H9 (cell line): Measurements from ENCODE around the gene PQBP1. TPM values are rescaled to one million over a fixed set of nuclear protein-coding genes. Genes with fewer than 3 reads are reported as not detected.
A peak's percentile ranks its signal among the peaks of the same experiment; 100 is the strongest.

Experiments used
- DNase-seq: peaks from one replicate; pipeline ENCODE4 v3.0.0-alpha.2; 2017
- H2AFZ ChIP-seq: one replicate; pipeline ENCODE4 v1.6.1; 2013; ENCODE audit warnings: mild to moderate bottlenecking, low read length, control low read depth, moderate library complexity
- H2AK5ac ChIP-seq: 2 replicates; pipeline ENCODE4 v1.6.1; 2013; ENCODE audit warnings: low read length, control low read depth, mixed read lengths; ENCODE audit not compliant: insufficient read length
- H2BK120ac ChIP-seq: one replicate; pipeline ENCODE4 v1.6.1; 2013; ENCODE audit warnings: low read depth, mild to moderate bottlenecking, low read length, control low read depth, inconsistent platforms; ENCODE audit not compliant: poor library complexity, severe bottlenecking
- H2BK12ac ChIP-seq: 2 replicates; pipeline ENCODE4 v1.6.1; 2013; ENCODE audit warnings: low read length, control low read depth, mixed read lengths, low read depth; ENCODE audit not compliant: insufficient read length
- H2BK15ac ChIP-seq: 2 replicates; pipeline ENCODE4 v1.6.1; 2013; ENCODE audit warnings: low read depth, low read length, control low read depth
- H2BK20ac ChIP-seq: one replicate; pipeline ENCODE4 v1.6.1; 2013; ENCODE audit warnings: low read depth, mild to moderate bottlenecking, low read length, control low read depth, inconsistent platforms; ENCODE audit not compliant: poor library complexity, severe bottlenecking
- H2BK5ac ChIP-seq: 2 replicates; pipeline ENCODE4 v1.6.1; 2013; ENCODE audit warnings: low read length, control low read depth, mixed read lengths; ENCODE audit not compliant: insufficient read length
- H3K14ac ChIP-seq: 2 replicates; pipeline ENCODE4 v1.6.1; 2013; ENCODE audit warnings: low read length, control low read depth; ENCODE audit not compliant: insufficient read depth
- H3K18ac ChIP-seq: 2 replicates; pipeline ENCODE4 v1.6.1; 2013; ENCODE audit warnings: low read depth, mild to moderate bottlenecking, mixed read lengths, low read length, control low read depth; ENCODE audit not compliant: insufficient read length
- H3K23ac ChIP-seq: 2 replicates; pipeline ENCODE4 v1.6.1; 2013; ENCODE audit warnings: low read length, control low read depth, mixed read lengths, low read depth; ENCODE audit not compliant: insufficient read length
- H3K23me2 ChIP-seq: 2 replicates; pipeline ENCODE4 v1.6.1; 2013; ENCODE audit warnings: low read depth, mild to moderate bottlenecking, mixed read lengths, low read length, control low read depth; ENCODE audit not compliant: insufficient read length, poor library complexity, severe bottlenecking
- H3K27ac ChIP-seq: 2 replicates; pipeline ENCODE4 v1.5.1; 2013; ENCODE audit warnings: low read length, control low read depth, mixed read lengths, low read depth; ENCODE audit not compliant: insufficient read length
- H3K27me3 ChIP-seq: 2 replicates; pipeline ENCODE4 v1.6.1; 2013; ENCODE audit warnings: low read length, control low read depth, inconsistent platforms; ENCODE audit not compliant: insufficient read depth
- H3K4ac ChIP-seq: 2 replicates; pipeline ENCODE4 v1.6.1; 2013; ENCODE audit warnings: low read depth, mild to moderate bottlenecking, control low read depth, inconsistent platforms, low read length, moderate library complexity
- H3K4me1 ChIP-seq: 2 replicates; pipeline ENCODE4 v1.6.1; 2013; ENCODE audit warnings: low read length, control low read depth, inconsistent platforms; ENCODE audit not compliant: insufficient read depth
- H3K4me2 ChIP-seq: 2 replicates; pipeline ENCODE4 v1.6.1; 2013; ENCODE audit warnings: low read length, control low read depth, mixed read lengths; ENCODE audit not compliant: insufficient read length, insufficient read depth
- H3K56ac ChIP-seq: 2 replicates; pipeline ENCODE4 v1.6.1; 2013; ENCODE audit warnings: low read depth, mild to moderate bottlenecking, mixed read lengths, low read length, control low read depth; ENCODE audit not compliant: insufficient read length
- H3K79me1 ChIP-seq: 2 replicates; pipeline ENCODE4 v1.6.1; 2013; ENCODE audit warnings: low read depth, mild to moderate bottlenecking, moderate library complexity, low read length, control low read depth, inconsistent platforms; ENCODE audit not compliant: insufficient read depth, poor library complexity, severe bottlenecking
- H3K79me2 ChIP-seq: 2 replicates; pipeline ENCODE4 v1.6.1; 2013; ENCODE audit warnings: low read length, control low read depth, inconsistent platforms; ENCODE audit not compliant: insufficient read depth
- H3K9ac ChIP-seq: 2 replicates; pipeline ENCODE4 v1.6.1; 2013; ENCODE audit warnings: low read length, control low read depth, mixed read lengths; ENCODE audit not compliant: insufficient read length; ENCODE audit errors: extremely low read depth
- H3K9me3 ChIP-seq: one replicate; pipeline ENCODE4 v1.6.1; 2013; ENCODE audit warnings: low read depth, low read length, inconsistent platforms; ENCODE audit not compliant: control insufficient read depth
- H3T11ph ChIP-seq: one replicate; pipeline ENCODE4 v1.6.1; 2013; ENCODE audit warnings: mild to moderate bottlenecking, low read length, control low read depth, inconsistent platforms
- H4K20me1 ChIP-seq: one replicate; pipeline ENCODE4 v1.6.1; 2013; ENCODE audit not compliant: control insufficient read depth, insufficient read length, insufficient read depth
- H4K5ac ChIP-seq: 2 replicates; pipeline ENCODE4 v1.6.1; 2013; ENCODE audit warnings: low read depth, mild to moderate bottlenecking, mixed read lengths, low read length, control low read depth; ENCODE audit not compliant: insufficient read length
- H4K8ac ChIP-seq: replicated peaks from 2 replicates; pipeline ENCODE4 v1.6.1; 2013; ENCODE audit warnings: low read length, control low read depth, mixed read lengths, low read depth; ENCODE audit not compliant: insufficient read length
- H4K91ac ChIP-seq: 2 replicates; pipeline ENCODE4 v1.6.1; 2013; ENCODE audit warnings: low read depth, mild to moderate bottlenecking, moderate library complexity, mixed read lengths, low read length, control low read depth; ENCODE audit not compliant: insufficient read length
- H3K27ac Mint-ChIP-seq, 3 experiments: 2 replicates in 2 of 3; 3 replicates in 1 of 3; pipeline ENCODE4 v1.8.0; 2020 to 2021; ENCODE audit warnings: mixed read lengths in 3 of 3, mild to moderate bottlenecking in 1 of 3, moderate library complexity in 1 of 3
- H3K27me3 Mint-ChIP-seq: 2 replicates; pipeline ENCODE4 v1.8.0; 2021; ENCODE audit warnings: low read depth, mild to moderate bottlenecking, moderate library complexity, mixed read lengths
- H3K36me3 Mint-ChIP-seq, 3 experiments: 2 replicates in 2 of 3; 3 replicates in 1 of 3; pipeline ENCODE4 v1.8.0; 2020 to 2021; ENCODE audit warnings: low read depth in 3 of 3, mixed read lengths in 3 of 3; ENCODE audit not compliant: insufficient read depth in 1 of 3
- H3K4me1 Mint-ChIP-seq, 2 experiments: 2 replicates each; pipeline ENCODE4 v1.8.0; 2020; ENCODE audit warnings: mixed read lengths in 2 of 2
- H3K4me3 Mint-ChIP-seq, 2 experiments: 2 replicates in 1 of 2; 3 replicates in 1 of 2; pipeline ENCODE4 v1.8.0; 2020 to 2021; ENCODE audit warnings: mild to moderate bottlenecking in 2 of 2, mixed read lengths in 2 of 2, moderate library complexity in 1 of 2
- H3K9me3 Mint-ChIP-seq, 2 experiments: 2 replicates in 1 of 2; 3 replicates in 1 of 2; pipeline ENCODE4 v1.8.0; 2020; ENCODE audit warnings: mild to moderate bottlenecking in 2 of 2, mixed read lengths in 2 of 2, moderate library complexity in 1 of 2
- WGBS: extraction: QIAGEN DNeasy Blood & Tissue Kit; methylation state at CpG from one replicate; pipeline ENCODE4 v1.1.7; 2013; ENCODE audit warnings: missing lambda C conversion rate, low lambda C conversion rate, mixed read lengths; ENCODE audit not compliant: insufficient read length; ENCODE audit errors: extremely low coverage; 5-methylcytosine and 5-hydroxymethylcytosine counted together
- total RNA-seq: library from RNA; stranded (reverse); gene quantifications from 2 replicates; pipeline ENCODE4 v1.2.1, GENCODE V29; 2021
- TF ChIP-seq, protein P1 (sequence below): fragments of 200-600 bp; sonication (generic); conservative IDR thresholded peaks from 3 replicates; pipeline ENCODE4 v1.8.0; 2021; ENCODE audit warnings: antibody characterized with exemption, mild to moderate bottlenecking

Gene PQBP1
- total RNA-seq, 1 experiment from 2014 or later: 87.9 TPM

DNA sequence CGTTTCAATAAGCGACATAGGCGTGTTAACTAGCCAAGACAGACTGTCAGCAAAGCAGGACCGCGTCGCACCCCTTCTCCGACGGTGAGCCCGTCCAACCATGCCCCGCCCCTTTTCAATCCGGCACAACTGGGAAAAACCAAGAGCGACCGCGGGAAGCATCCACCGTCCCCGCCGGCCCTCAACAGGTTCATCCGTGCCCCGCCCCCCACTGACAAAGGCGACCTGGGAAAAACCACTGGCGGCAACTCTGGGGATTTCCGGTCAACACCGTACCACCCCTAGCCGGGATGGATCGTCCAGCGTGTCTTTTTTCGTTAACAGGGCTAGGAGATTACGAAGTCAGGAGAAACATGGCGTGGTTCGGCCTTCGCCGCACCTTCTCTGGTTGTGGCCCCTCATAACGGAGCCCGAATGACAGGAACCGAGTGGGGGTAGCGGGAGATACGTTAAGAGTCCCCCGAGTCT, 539 bp upstream of the PQBP1 start:
- no peaks in the 10 kb centered on the region for H3K9me3 ChIP-seq
- H4K91ac ChIP-seq: no peak overlapping the region
- H3K23ac ChIP-seq: no peak overlapping the region
- peaks cover 3% of the 10 kb centered on the region for H4K20me1 ChIP-seq
- H3K4me2 ChIP-seq: peak overlapping the region; percentile 79
- Mint-ChIP-seq H3K4me1 (peaks cover 0 to 8% of the 10 kb centered on the region in 2 experiments; a peak in 2 of 4 replicates), H3K36me3 (peaks cover 31 to 50% (median 41%) of the 10 kb centered on the region in 3 experiments), H3K27me3 (peaks cover 1% of the 10 kb centered on the region; the same call in 1 of the 2 replicates), H3K4me3 (peak overlapping the region; percentile 76 to 94), H3K27ac (peak overlapping the region; percentile 94 to 96 (median 95)), H3K9me3 (peaks cover 78 to 81% of the 10 kb centered on the region in 2 experiments)
- H3K79me1 ChIP-seq: peaks cover 3% of the 10 kb centered on the region
- peak overlapping the region; percentile 14 for H3K56ac ChIP-seq
- no peak overlapping the region for H2BK12ac ChIP-seq
- no peak overlapping the region for H3T11ph ChIP-seq
- no peak overlapping the region for H2BK20ac ChIP-seq
- H2AFZ ChIP-seq: no peak overlapping the region
- peaks cover 10% of the 10 kb centered on the region for H3K23me2 ChIP-seq
- H3K18ac ChIP-seq: peak overlapping the region; percentile 87
- H3K27me3 ChIP-seq: no peaks in the 10 kb centered on the region
- no peak overlapping the region for H2BK15ac ChIP-seq
- no peak overlapping the region for H2BK120ac ChIP-seq
- H3K4ac ChIP-seq: no peak overlapping the region
- peak; percentile 85 for DNase-seq
- H2BK5ac ChIP-seq: peak overlapping the region; percentile 24
- H2AK5ac ChIP-seq: no peak overlapping the region
- H4K5ac ChIP-seq: peak overlapping the region; percentile 13
- H3K27ac ChIP-seq: peak overlapping the region; percentile 91
- H3K9ac ChIP-seq: peak overlapping the region; percentile 85
- TF ChIP-seq, protein P1, sequence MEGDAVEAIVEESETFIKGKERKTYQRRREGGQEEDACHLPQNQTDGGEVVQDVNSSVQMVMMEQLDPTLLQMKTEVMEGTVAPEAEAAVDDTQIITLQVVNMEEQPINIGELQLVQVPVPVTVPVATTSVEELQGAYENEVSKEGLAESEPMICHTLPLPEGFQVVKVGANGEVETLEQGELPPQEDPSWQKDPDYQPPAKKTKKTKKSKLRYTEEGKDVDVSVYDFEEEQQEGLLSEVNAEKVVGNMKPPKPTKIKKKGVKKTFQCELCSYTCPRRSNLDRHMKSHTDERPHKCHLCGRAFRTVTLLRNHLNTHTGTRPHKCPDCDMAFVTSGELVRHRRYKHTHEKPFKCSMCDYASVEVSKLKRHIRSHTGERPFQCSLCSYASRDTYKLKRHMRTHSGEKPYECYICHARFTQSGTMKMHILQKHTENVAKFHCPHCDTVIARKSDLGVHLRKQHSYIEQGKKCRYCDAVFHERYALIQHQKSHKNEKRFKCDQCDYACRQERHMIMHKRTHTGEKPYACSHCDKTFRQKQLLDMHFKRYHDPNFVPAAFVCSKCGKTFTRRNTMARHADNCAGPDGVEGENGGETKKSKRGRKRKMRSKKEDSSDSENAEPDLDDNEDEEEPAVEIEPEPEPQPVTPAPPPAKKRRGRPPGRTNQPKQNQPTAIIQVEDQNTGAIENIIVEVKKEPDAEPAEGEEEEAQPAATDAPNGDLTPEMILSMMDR: no peak
- no CpG with 5 or more reads among the region's 38 CpGs for WGBS
- no peaks in the 10 kb centered on the region for H3K4me1 ChIP-seq
- H4K8ac ChIP-seq: no peak overlapping the region
- peak overlapping the region; percentile 82 for H3K14ac ChIP-seq
- no peaks in the 10 kb centered on the region; the same call in 1 of the 2 replicates for H3K79me2 ChIP-seq
